DMS153 treated with DMSO at 0.1 percent for 48 hours (cell line): Measurements from ENCODE around the gene CACNG6.

Experiments
- DNase-seq: peaks from one replicate; lab custom pipeline; 2025; ENCODE audit not compliant: unreplicated experiment; lab: John Stamatoyannopoulos, UW

Gene CACNG6

GRCh38 chr19:54041969-54042606, 50.7 kb downstream of the CACNG6 start:
- no peak for DNase-seq

DNA sequence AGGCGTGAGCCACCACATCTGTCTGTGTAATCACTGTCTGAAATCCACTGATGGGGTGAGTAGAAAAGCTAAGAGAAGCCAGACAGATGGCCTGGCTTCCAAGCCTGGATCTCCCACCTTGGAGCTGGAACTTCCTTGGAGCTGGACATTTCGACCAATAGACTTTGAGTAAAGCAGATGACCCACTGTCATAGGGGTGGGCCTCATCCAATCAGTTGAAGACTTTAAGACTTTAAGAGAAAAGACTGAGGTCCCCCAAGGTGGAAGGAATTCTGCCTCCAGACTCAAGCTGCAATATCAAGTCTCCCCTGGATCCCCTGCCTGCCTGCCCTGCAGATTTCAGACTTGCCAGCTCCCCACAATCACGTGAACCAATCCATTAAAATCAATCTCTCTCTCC, 51.6 kb downstream of the CACNG6 start:
- DNase-seq: no peak

GRCh38 chr19:54045771-54046170, 54.3 kb downstream of the CACNG6 start:
- no peak for DNase-seq

DNA sequence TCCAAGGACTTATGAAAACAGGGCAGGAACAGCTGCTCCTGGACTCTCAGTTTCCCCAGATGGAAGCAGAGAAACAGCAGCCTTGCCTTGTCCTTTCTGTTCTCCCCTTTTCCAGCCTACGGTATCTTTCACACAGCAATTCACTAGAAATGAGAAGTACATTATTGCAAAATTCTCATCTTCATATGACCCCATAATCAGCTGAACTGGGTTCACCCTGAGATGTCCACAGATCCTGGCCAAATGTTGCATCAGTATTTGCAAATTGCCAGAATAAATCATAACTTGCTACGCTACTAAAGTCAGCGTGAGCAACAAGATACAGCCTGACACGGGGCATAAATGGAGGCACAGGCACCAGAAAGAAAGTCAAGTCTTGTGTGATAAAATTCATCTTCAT, 56.2 kb downstream of the CACNG6 start:
- DNase-seq: no peak
